ENCODE measurements around the gene CCDC171. TPM values are rescaled to one million over a fixed set of nuclear protein-coding genes. Genes with fewer than 3 reads are reported as not detected.

CCDC171 gene
- total RNA-seq, 1 donor from 2014 or later = 5.4 TPM

- Mint-ChIP-seq H3K9me3 (ENCODE audit: unreplicated experiment) (no peaks in the 10 kb centered on the region), H3K36me3 (ENCODE audit: unreplicated experiment) (peaks cover 3% of the 10 kb centered on the region), H3K27me3 (ENCODE audit: unreplicated experiment) (no peaks in the 10 kb centered on the region), H3K27ac (ENCODE audit: unreplicated experiment) (no peak overlapping the region), H3K4me3 (ENCODE audit: unreplicated experiment) (no peak overlapping the region), H3K4me1 (ENCODE audit: unreplicated experiment) (peaks cover 3% of the 10 kb centered on the region)
- no peak for DNase-seq (ENCODE audit: extremely low spot score, unreplicated experiment)
- TF ChIP-seq, protein P1, sequence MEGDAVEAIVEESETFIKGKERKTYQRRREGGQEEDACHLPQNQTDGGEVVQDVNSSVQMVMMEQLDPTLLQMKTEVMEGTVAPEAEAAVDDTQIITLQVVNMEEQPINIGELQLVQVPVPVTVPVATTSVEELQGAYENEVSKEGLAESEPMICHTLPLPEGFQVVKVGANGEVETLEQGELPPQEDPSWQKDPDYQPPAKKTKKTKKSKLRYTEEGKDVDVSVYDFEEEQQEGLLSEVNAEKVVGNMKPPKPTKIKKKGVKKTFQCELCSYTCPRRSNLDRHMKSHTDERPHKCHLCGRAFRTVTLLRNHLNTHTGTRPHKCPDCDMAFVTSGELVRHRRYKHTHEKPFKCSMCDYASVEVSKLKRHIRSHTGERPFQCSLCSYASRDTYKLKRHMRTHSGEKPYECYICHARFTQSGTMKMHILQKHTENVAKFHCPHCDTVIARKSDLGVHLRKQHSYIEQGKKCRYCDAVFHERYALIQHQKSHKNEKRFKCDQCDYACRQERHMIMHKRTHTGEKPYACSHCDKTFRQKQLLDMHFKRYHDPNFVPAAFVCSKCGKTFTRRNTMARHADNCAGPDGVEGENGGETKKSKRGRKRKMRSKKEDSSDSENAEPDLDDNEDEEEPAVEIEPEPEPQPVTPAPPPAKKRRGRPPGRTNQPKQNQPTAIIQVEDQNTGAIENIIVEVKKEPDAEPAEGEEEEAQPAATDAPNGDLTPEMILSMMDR (IDR thresholded peaks at IDR 0.05) = no peak
Measured at GRCh38 chr9:15889555-15889954, 336.7 kb downstream of the CCDC171 start.

GRCh38 chr9:15901572-15901971 lies 348.7 kb downstream of the CCDC171 start:
- Mint-ChIP-seq H3K9me3 (ENCODE audit: unreplicated experiment) (peaks cover 21% of the 10 kb centered on the region), H3K27ac (ENCODE audit: unreplicated experiment) (no peak overlapping the region), H3K27me3 (ENCODE audit: unreplicated experiment) (no peaks in the 10 kb centered on the region), H3K4me1 (ENCODE audit: unreplicated experiment) (no peaks in the 10 kb centered on the region), H3K4me3 (ENCODE audit: unreplicated experiment) (no peak overlapping the region), H3K36me3 (ENCODE audit: unreplicated experiment) (peaks cover 4% of the 10 kb centered on the region)
- TF ChIP-seq, protein P1 (IDR thresholded peaks at IDR 0.05) = no peak
- no peak for DNase-seq (ENCODE audit: extremely low spot score, unreplicated experiment)

DNA sequence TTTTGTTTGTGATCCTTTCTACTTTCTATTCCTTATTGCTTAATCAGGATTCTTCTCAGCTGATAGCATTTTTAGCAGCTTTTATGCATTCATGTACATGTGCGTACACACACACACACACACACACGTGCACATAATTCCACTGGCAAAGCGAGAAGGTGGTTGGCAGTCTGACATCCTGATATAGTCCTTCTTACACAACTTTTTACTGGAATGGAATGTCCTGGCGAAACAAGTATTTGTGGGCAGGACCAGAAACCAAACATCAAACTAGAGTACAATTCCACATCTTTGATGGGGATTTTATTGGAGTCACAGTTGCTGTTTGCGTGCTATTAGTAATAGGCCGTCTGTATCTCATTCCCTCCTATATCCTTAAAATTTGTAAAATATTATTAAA lies 356.5 kb downstream of the CCDC171 start:
- Mint-ChIP-seq H3K27me3 (ENCODE audit: unreplicated experiment) (no peaks in the 10 kb centered on the region), H3K4me1 (ENCODE audit: unreplicated experiment) (no peaks in the 10 kb centered on the region), H3K9me3 (ENCODE audit: unreplicated experiment) (peaks cover 5% of the 10 kb centered on the region), H3K4me3 (ENCODE audit: unreplicated experiment) (no peak overlapping the region), H3K36me3 (ENCODE audit: unreplicated experiment) (peaks cover 2% of the 10 kb centered on the region), H3K27ac (ENCODE audit: unreplicated experiment) (no peak overlapping the region)
- TF ChIP-seq, protein P1 (IDR thresholded peaks at IDR 0.05) = no peak
- no peak for DNase-seq (ENCODE audit: extremely low spot score, unreplicated experiment)

DNA sequence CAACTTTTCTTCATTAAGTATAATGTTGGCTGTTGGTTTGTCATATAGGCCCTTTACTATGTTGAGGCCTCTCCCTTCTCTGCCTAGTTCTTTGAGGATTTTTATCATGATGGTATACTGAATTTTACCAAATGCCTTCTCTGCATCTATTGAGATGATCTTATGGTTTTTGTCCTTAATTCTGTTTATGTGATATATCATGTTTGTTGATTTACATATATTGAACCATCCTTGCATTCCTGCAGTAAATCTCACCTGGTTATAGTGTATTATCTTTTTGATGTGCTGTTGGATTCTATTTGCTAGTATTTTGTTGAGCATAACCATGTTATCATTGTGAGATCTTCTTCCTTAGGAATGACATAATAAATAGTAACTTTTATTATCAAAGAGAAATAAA lies 362.9 kb downstream of the CCDC171 start:
- no peak for DNase-seq (ENCODE audit: extremely low spot score, unreplicated experiment)
- H3K27ac Mint-ChIP-seq (ENCODE audit: unreplicated experiment) = no peak overlapping the region
- TF ChIP-seq, protein P1 (IDR thresholded peaks at IDR 0.05) = no peak
- H3K4me1 Mint-ChIP-seq (ENCODE audit: unreplicated experiment) = no peaks in the 10 kb centered on the region
- H3K4me3 Mint-ChIP-seq (ENCODE audit: unreplicated experiment) = no peak overlapping the region
- H3K9me3 Mint-ChIP-seq (ENCODE audit: unreplicated experiment) = peaks cover 14% of the 10 kb centered on the region
- H3K36me3 Mint-ChIP-seq (ENCODE audit: unreplicated experiment) = peaks cover 3% of the 10 kb centered on the region
- H3K27me3 Mint-ChIP-seq (ENCODE audit: unreplicated experiment) = no peaks in the 10 kb centered on the region

DNA sequence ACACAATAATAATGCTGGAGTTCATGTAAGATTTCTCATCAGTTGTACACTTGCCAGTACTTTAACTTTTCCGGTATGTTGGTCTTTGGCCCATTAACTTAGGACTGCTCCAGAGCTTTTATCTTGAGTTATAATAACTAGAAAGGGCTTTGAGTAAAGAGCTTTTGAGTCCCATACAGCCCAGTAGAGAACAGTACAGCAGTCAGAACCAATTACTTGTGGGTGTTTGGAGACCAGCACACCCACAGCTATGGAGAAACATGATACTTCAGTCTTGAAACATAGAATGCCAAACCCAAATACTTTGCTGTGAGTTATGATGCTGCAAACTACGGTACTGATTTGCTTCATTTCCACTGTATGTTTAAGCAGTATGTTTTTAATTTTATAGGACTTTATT lies 374.3 kb downstream of the CCDC171 start:
- no peaks in the 10 kb centered on the region for H3K27me3 Mint-ChIP-seq (ENCODE audit: unreplicated experiment)
- TF ChIP-seq, protein P1 (IDR thresholded peaks at IDR 0.05) = no peak
- H3K9me3 Mint-ChIP-seq (ENCODE audit: unreplicated experiment) = peaks cover 11% of the 10 kb centered on the region
- DNase-seq (ENCODE audit: extremely low spot score, unreplicated experiment) = no peak
- no peak overlapping the region for H3K27ac Mint-ChIP-seq (ENCODE audit: unreplicated experiment)
- peaks cover 14% of the 10 kb centered on the region for H3K4me1 Mint-ChIP-seq (ENCODE audit: unreplicated experiment)
- H3K36me3 Mint-ChIP-seq (ENCODE audit: unreplicated experiment) = peaks cover 6% of the 10 kb centered on the region
- no peak overlapping the region for H3K4me3 Mint-ChIP-seq (ENCODE audit: unreplicated experiment)

All from osteocyte (in vitro differentiated cells).